IMR-90 (cell line): ENCODE results near the gene MFRP. TPM values are rescaled to one million over a fixed set of nuclear protein-coding genes. Genes with fewer than 3 reads are reported as not detected.

Experiments
- ATAC-seq: fragments of 200-7000 bp; cut with Tn5 transposase; 2 replicates; pipeline ENCODE4 v1.9.1; 2020; ENCODE audit warnings: low read depth, mild to moderate bottlenecking, moderate library complexity
- BruUV-seq: library from RNA; stranded (reverse); fragments of 400-500 nt; replicated peaks from 2 replicates; lab custom pipeline; 2021; lab: Mats Ljungman, UMichigan
- CTCF ChIA-PET: fragments of 300-600 bp; formaldehyde crosslinking; extraction: SDS; loops from one replicate; lab custom pipeline; 2021; ENCODE audit warnings: antibody characterized with exemption; lab: Yijun Ruan, JAX
- POLR2A ChIA-PET: fragments of 300-600 bp; sonication (Branson Sonifier 250); formaldehyde crosslinking; loops from one replicate; lab custom pipeline; 2022; ENCODE audit warnings: antibody characterized with exemption; ENCODE audit not compliant: unreplicated experiment; lab: Charles Lee
- DNase-seq: peaks from one replicate; pipeline ENCODE4 v3.0.0; 2013
- H2AFZ ChIP-seq: replicated peaks from 2 replicates; pipeline ENCODE3; 2013; ENCODE audit warnings: low read length, mild to moderate bottlenecking; ENCODE audit not compliant: poor library complexity
- H2AK5ac ChIP-seq: 2 replicates; pipeline ENCODE4 v1.6.1; 2013; ENCODE audit warnings: low read depth, low read length, inconsistent platforms
- H2AK9ac ChIP-seq: replicated peaks from 2 replicates; pipeline ENCODE3; 2013; ENCODE audit warnings: mild to moderate bottlenecking, low read depth, low read length, moderate library complexity; ENCODE audit not compliant: poor library complexity
- H2BK120ac ChIP-seq: 2 replicates; pipeline ENCODE4 v1.6.1; 2013; ENCODE audit warnings: low read depth, low read length, inconsistent platforms
- H2BK15ac ChIP-seq: 3 replicates; pipeline ENCODE4 v1.6.1; 2013; ENCODE audit warnings: low read depth, low read length, inconsistent platforms
- H2BK20ac ChIP-seq: 2 replicates; pipeline ENCODE4 v1.6.1; 2013; ENCODE audit warnings: low read depth, mild to moderate bottlenecking, inconsistent platforms, low read length, moderate library complexity
- H2BK5ac ChIP-seq: 2 replicates; pipeline ENCODE4 v1.6.1; 2013; ENCODE audit warnings: mild to moderate bottlenecking, low read depth, low read length, inconsistent platforms; ENCODE audit not compliant: poor library complexity, severe bottlenecking
- H3K14ac ChIP-seq: replicated peaks from 2 replicates; pipeline ENCODE4 v1.6.1; 2013; ENCODE audit warnings: low read depth, low read length, inconsistent platforms
- H3K18ac ChIP-seq: 2 replicates; pipeline ENCODE4 v1.6.1; 2013; ENCODE audit warnings: low read depth, low read length, control low read depth
- H3K23ac ChIP-seq: 2 replicates; pipeline ENCODE4 v1.6.1; 2013; ENCODE audit warnings: low read depth, low read length, inconsistent platforms
- H3K27ac ChIP-seq: 2 replicates; pipeline ENCODE4 v1.5.1; 2013; ENCODE audit warnings: mild to moderate bottlenecking, control low read depth, low read length; ENCODE audit not compliant: insufficient read depth
- H3K27me3 ChIP-seq: 2 replicates; pipeline ENCODE4 v1.6.1; 2013; ENCODE audit warnings: low read length; ENCODE audit not compliant: control insufficient read depth, insufficient read depth
- H3K36me3 ChIP-seq: 2 replicates; pipeline ENCODE4 v1.6.1; 2013; ENCODE audit warnings: low read length, mixed read lengths; ENCODE audit not compliant: control insufficient read depth, insufficient read depth
- H3K4ac ChIP-seq: 2 replicates; pipeline ENCODE4 v1.6.1; 2013; ENCODE audit warnings: low read depth, low read length, inconsistent platforms
- H3K4me1 ChIP-seq: 2 replicates; pipeline ENCODE4 v1.6.1; 2013; ENCODE audit warnings: low read length, mixed read lengths; ENCODE audit not compliant: control insufficient read depth, insufficient read depth
- H3K4me2 ChIP-seq: 2 replicates; pipeline ENCODE4 v1.6.1; 2013; ENCODE audit warnings: low read depth, mild to moderate bottlenecking, control low read depth, low read length, moderate library complexity
- H3K4me3 ChIP-seq: 2 replicates; pipeline ENCODE4 v1.5.1; 2013; ENCODE audit warnings: low read depth, mild to moderate bottlenecking, control low read depth, low read length, moderate library complexity; ENCODE audit not compliant: insufficient read depth
- H3K56ac ChIP-seq: 2 replicates; pipeline ENCODE4 v1.6.1; 2013; ENCODE audit warnings: low read length, inconsistent platforms; ENCODE audit not compliant: insufficient read depth; ENCODE audit errors: extremely low read depth
- H3K79me1 ChIP-seq, 2 experiments: 2 replicates each; pipeline ENCODE4 v1.6.1; 2013; ENCODE audit warnings: low read length in 2 of 2, inconsistent platforms in 1 of 2, low read depth in 1 of 2
- H3K9ac ChIP-seq: 2 replicates; pipeline ENCODE4 v1.6.1; 2013; ENCODE audit warnings: low read depth, low read length, control low read depth
- H3K9me1 ChIP-seq: 2 replicates; pipeline ENCODE4 v1.6.1; 2013; ENCODE audit warnings: low read length, inconsistent platforms; ENCODE audit not compliant: insufficient read depth
- H3K9me3 ChIP-seq: 2 replicates; pipeline ENCODE4 v1.6.1; 2013; ENCODE audit warnings: low read length; ENCODE audit not compliant: control insufficient read depth, insufficient read depth
- H4K20me1 ChIP-seq: 2 replicates; pipeline ENCODE4 v1.6.1; 2013; ENCODE audit warnings: low read length, inconsistent platforms; ENCODE audit not compliant: insufficient read depth
- H4K5ac ChIP-seq: 2 replicates; pipeline ENCODE4 v1.6.1; 2013; ENCODE audit warnings: mild to moderate bottlenecking, low read depth, low read length, control low read depth
- H4K8ac ChIP-seq, 2 experiments: 2 replicates each; pipeline ENCODE4 v1.6.1; 2013; ENCODE audit warnings: low read depth in 2 of 2, low read length in 2 of 2, control low read depth in 1 of 2, inconsistent platforms in 1 of 2
- H4K91ac ChIP-seq: 2 replicates; pipeline ENCODE4 v1.6.1; 2013; ENCODE audit warnings: low read depth, low read length, inconsistent platforms; ENCODE audit not compliant: insufficient read depth
- BHLHE40 ChIP-seq: fragments of 150-350 bp; IDR thresholded peaks from 2 replicates; pipeline ENCODE4 v1.6.1; 2016; ENCODE audit warnings: mild to moderate bottlenecking, low read depth, low read length
- MAFK ChIP-seq: IDR thresholded peaks from 2 replicates; pipeline ENCODE4 v1.6.1; 2012; ENCODE audit warnings: low read depth, low read length, improper control_type of control experiment
- MAZ ChIP-seq: IDR thresholded peaks from 2 replicates; pipeline ENCODE4 v1.6.1; 2012; ENCODE audit warnings: low read depth, mild to moderate bottlenecking, low read length, improper control_type of control experiment, moderate library complexity, borderline replicate concordance
- POLR2A ChIP-seq: IDR thresholded peaks from 2 replicates; pipeline ENCODE4 v1.6.1; 2012; ENCODE audit warnings: mild to moderate bottlenecking, low read depth, low read length
- WGBS, 2 experiments: methylation state at CpG; one replicate each; pipeline versions ENCODE4 v1.1.5 to v1.1.7; 2013; ENCODE audit warnings: missing lambda C conversion rate in 2 of 2; ENCODE audit not compliant: insufficient read length in 1 of 2; ENCODE audit errors: extremely low coverage in 2 of 2; 5-methylcytosine and 5-hydroxymethylcytosine counted together
- dilution Hi-C: fragments of 300-500 bp; cut with HindIII; formaldehyde crosslinking; loops from one replicate; pipeline ENCODE4 v1.14.3; 2018; ENCODE audit warnings: low sequenced_read_pairs; ENCODE audit not compliant: unreplicated experiment
- in situ Hi-C: fragments of 300-500 bp; cut with MboI; formaldehyde crosslinking; loops from 3 replicates; pipeline ENCODE4 v1.14.3; 2019; ENCODE audit warnings: low sequenced_read_pairs, inconsistent platforms, mixed read lengths
- intact Hi-C: fragments of 100-400 bp; cut with micrococcal nuclease; formaldehyde crosslinking; loops from 2 replicates; pipeline ENCODE4 v1.10.0; 2022
- polyA plus RNA-seq, 3 experiments: library from polyadenylated mRNA; depleted of rRNA; stranded (reverse); fragments of >200 nt; gene quantifications; 2 replicates each; pipeline ENCODE4 v1.2.3, GENCODE V29; 2012; ENCODE audit warnings: low replicate concordance in 1 of 3
- total RNA-seq: library from RNA; depleted of rRNA; stranded (reverse); fragments of >200 nt; gene quantifications from 2 replicates; pipeline ENCODE4 v1.2.3, GENCODE V29; 2012

Gene MFRP
- total and polyA plus RNA-seq, 2 of the 4 experiments (the other 2 are of a cell fraction): not detected

DNA sequence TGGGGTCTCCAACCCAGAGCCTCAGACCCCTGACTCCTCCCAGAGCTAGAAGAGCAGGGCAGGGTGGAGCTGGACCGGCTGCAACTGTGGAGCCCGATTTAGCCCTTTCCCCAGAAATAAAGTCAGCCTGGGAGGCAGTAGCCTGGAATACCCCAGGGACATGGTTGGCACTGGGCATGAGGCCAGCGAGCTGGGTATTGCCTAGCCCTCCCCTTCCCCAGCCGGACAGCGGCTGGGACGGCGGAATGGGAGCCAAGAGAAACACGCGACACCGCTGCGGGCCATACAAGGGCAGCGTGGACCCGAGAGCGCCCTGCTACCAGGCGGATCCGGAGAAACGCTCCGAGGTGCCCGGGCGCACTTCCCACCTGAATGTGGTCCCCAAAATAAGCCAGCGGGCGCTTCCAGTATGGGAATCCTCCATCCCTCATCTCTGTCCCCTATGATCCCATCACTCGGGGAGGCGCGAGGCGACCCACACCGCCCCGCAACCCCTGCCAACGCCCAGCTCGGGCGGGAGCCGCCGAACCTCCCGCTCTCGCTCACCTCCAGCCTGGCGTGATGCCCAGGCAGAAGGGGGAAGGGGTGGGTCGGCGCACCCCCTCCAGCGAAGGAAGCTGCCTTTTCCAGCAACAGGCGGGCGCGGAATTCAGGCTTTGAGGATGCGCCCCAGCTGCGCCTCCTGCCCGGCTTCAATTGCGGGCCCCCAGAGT, 30.3 kb downstream of the MFRP start (continued):
- no peak for TF ChIP-seq BHLHE40
- no peak for TF ChIP-seq MAFK

DNA sequence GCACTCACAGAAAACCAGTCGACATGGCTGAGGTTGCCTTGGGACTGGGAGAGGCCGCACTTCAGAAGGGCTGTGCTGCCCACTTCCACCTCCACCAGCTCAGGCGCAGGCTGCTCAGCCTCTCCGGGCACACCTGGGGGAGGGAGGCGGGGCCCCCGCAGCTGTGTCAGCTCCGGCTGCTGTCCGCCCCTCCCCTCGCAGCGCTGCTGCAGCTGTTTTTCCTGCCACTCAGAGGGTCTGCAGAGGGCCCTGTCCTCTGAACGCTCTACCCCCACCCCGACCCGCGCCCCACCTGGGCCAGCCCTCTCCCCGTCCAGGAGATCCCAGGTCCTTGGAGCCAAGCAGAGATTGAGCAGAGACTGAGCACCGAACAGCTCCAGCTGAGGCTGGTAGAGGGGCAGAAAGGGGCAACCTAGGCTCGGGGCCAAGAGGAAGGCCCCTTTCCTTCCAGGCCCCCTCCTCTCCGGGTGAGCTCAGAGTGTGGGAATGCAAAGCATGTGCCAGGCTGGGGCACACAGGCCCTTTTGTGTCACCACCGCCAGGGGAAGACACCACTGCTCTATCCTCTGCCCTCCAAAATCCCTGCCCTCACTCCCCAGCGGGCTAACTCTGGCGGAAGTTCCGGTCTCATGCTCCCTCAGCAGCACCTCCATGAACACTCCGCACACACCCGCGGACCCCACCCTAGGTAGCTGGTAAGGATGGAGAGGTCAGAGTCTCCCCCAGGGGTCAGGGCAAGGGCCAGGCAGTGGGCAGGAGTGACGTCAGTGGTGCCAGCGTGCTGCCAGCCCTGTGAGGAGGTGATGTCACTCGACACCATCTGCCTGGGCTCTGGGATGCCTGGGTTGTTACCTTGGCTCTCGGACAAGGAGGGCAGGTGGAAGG, 31.1 kb downstream of the MFRP start:
- Histone ChIP-seq H3K4me2 (peak overlapping the region; percentile 71), H3K14ac (peak overlapping the region; percentile 92), H3K4me3 (peak overlapping the region; percentile 87), H3K36me3 (peaks cover 34% of the 10 kb centered on the region), H3K27ac (peak overlapping the region; percentile 69), H3K9ac (peak overlapping the region; percentile 81), H4K5ac (0 out of 2 replicates have a peak overlapping the region, but pooled peaks have one; percentile 8), H3K79me1 (peaks cover 12 to 56% of the 10 kb centered on the region in 2 experiments; a peak in 3 of 4 replicates), H3K9me1 (peaks cover 24% of the 10 kb centered on the region), H4K91ac (peak overlapping the region; percentile 82), H2BK120ac (peak overlapping the region; percentile 73), H3K23ac (peak overlapping the region; percentile 69), H3K4me1 (peaks cover 38% of the 10 kb centered on the region), H2BK5ac (peak overlapping the region; percentile 79), H2AK9ac (peak overlapping the region; percentile 98), H3K18ac (no peak overlapping the region), H2AFZ (peak overlapping the region; percentile 93), H4K8ac (peak overlapping the region; percentile 26 to 70), H2BK20ac (no peak overlapping the region; the same call in 1 of the 2 replicates), H3K27me3 (no peaks in the 10 kb centered on the region), H3K4ac (peak overlapping the region; percentile 82), H3K9me3 (no peaks in the 10 kb centered on the region), H3K56ac (peak overlapping the region; percentile 32; the same call in 1 of the 2 replicates), H2AK5ac (peak overlapping the region; percentile 87), H2BK15ac (peak overlapping the region; percentile 39; the same call in 2 of the 3 replicates), H4K20me1 (peaks cover 19% of the 10 kb centered on the region)
- no TSS peak for BruUV-seq
- TF ChIP-seq POLR2A (no peak), MAZ (no peak)
- dilution Hi-C loops (no loop called here), intact Hi-C loops (no loop called here), in situ Hi-C loops (no loop called here)
- no peak for DNase-seq
- CTCF ChIA-PET: interaction anchor here (0.7 to 2.1 kb wide), 5 partner anchors 9 to 119 kb away, joined by 3 to 6 read pairs (median 4); no protein-coding TSS in a partner anchor
- peak; percentile 8 for ATAC-seq
- POLR2A ChIA-PET: no interaction called here
- WGBS, 2 experiments: 0% methylated on average over 1 of the region's 29 CpGs; no CpG with 5 or more reads in 1 of the 2 experiments
